HepG2 (cell line): Measurements from ENCODE around the gene TWIST2. TPM values are rescaled to one million over a fixed set of nuclear protein-coding genes. Genes with fewer than 3 reads are reported as not detected.

Source experiments
- ATAC-seq: fragments of 200-7000 bp; cut with Tn5 transposase; 3 replicates; pipeline ENCODE4 v1.9.1; 2020; ENCODE audit warnings: mild to moderate bottlenecking, moderate library complexity
- BruUV-seq: library from RNA; stranded (reverse); fragments of 400-500 nt; replicated peaks from 2 replicates; lab custom pipeline; 2021; lab: Mats Ljungman, UMichigan
- CTCF ChIA-PET: fragments of 300-600 bp; formaldehyde crosslinking; extraction: SDS; loops from one replicate; lab custom pipeline; 2021; ENCODE audit warnings: low total read pairs, inconsistent platforms, low intra/inter-chr PET ratio; lab: Yijun Ruan, JAX
- POLR2A ChIA-PET: fragments of 350-600 bp; sonication (Branson Sonifier 250); formaldehyde crosslinking; loops from one replicate; lab custom pipeline; 2020; ENCODE audit warnings: antibody characterized with exemption, inconsistent platforms; lab: Yijun Ruan, JAX
- DNase-seq: peaks from one replicate; pipeline ENCODE4 v3.0.0-alpha.2; 2015; ENCODE audit warnings: low spot score
- FAIRE-seq: peaks from 3 replicates; lab custom pipeline; 2011; peaks lifted over from hg19 to GRCh38; lab: Jason Lieb, UNC
- H2AFZ ChIP-seq: one replicate; pipeline ENCODE4 v1.6.1; 2011; ENCODE audit warnings: low read length, inconsistent platforms
- H3K27ac ChIP-seq: fragments of 300-600 bp; 3 replicates; pipeline ENCODE4 v1.8.0; 2011; ENCODE audit warnings: mixed run types, mild to moderate bottlenecking, mixed read lengths, low read length, inconsistent platforms; ENCODE audit not compliant: insufficient read depth; ENCODE audit errors: extremely low read length
- H3K27me3 ChIP-seq, 2 experiments: fragments of 200-600 bp in 1 of 2; 2 replicates in 1 of 2; 3 replicates in 1 of 2; pipeline versions ENCODE4 v1.6.0 to v1.8.0; 2011; ENCODE audit warnings: low read length in 2 of 2, mild to moderate bottlenecking in 2 of 2, moderate library complexity in 2 of 2, inconsistent platforms in 1 of 2; ENCODE audit not compliant: insufficient read depth in 2 of 2, control insufficient read depth in 1 of 2
- H3K36me3 ChIP-seq, 2 experiments: fragments of 200-600 bp in 1 of 2; replicated peaks in 1 of 2; 2 replicates in 1 of 2; 3 replicates in 1 of 2; pipeline versions ENCODE4 v1.5.1 to v1.8.0; 2011; ENCODE audit warnings: low read length in 2 of 2, inconsistent platforms in 1 of 2; ENCODE audit not compliant: insufficient read depth in 2 of 2, control insufficient read depth in 1 of 2
- H3K4me1 ChIP-seq: 2 replicates; pipeline ENCODE4 v1.5.1; 2012; ENCODE audit warnings: low read length, inconsistent platforms; ENCODE audit not compliant: insufficient read depth
- H3K4me2 ChIP-seq: 2 replicates; pipeline ENCODE4 v1.6.0; 2011; ENCODE audit warnings: low read depth, low read length, inconsistent platforms
- H3K4me3 ChIP-seq, 3 experiments: fragments of 200-600 bp in 1 of 3; sonication (generic), shearing (Covaris generic) in 1 of 3; replicated peaks in 1 of 3; 2 replicates each; pipeline ENCODE4 v1.5.1; 2011 to 2016; ENCODE audit warnings: low read length in 3 of 3, inconsistent platforms in 2 of 3, low read depth in 2 of 3, mild to moderate bottlenecking in 2 of 3, control low read depth in 1 of 3, mixed read lengths in 1 of 3; ENCODE audit not compliant: insufficient read depth in 1 of 3
- H3K79me2 ChIP-seq: one replicate; pipeline ENCODE4 v1.6.1; 2011; ENCODE audit warnings: low read length, inconsistent platforms; ENCODE audit not compliant: insufficient read depth
- H3K9ac ChIP-seq: 2 replicates; pipeline ENCODE4 v1.6.0; 2011; ENCODE audit warnings: mild to moderate bottlenecking, low read depth, low read length, inconsistent platforms; ENCODE audit not compliant: insufficient read depth
- H3K9me3 ChIP-seq: 2 replicates; pipeline ENCODE4 v1.5.1; 2012; ENCODE audit warnings: mild to moderate bottlenecking, low read length
- H4K20me1 ChIP-seq: 2 replicates; pipeline ENCODE4 v1.6.0; 2011; ENCODE audit warnings: inconsistent platforms, mild to moderate bottlenecking, low read length, moderate library complexity; ENCODE audit not compliant: insufficient read depth
- NKX3-1 ChIP-seq: sonication (generic); formaldehyde crosslinking; IDR thresholded peaks from 2 replicates; pipeline ENCODE4 v1.5.0; 2020; ENCODE audit warnings: missing genetic modification reagents
- ZNF333 ChIP-seq: sonication (generic); formaldehyde crosslinking; IDR thresholded peaks from 2 replicates; pipeline ENCODE4 v1.4.0; 2020; ENCODE audit warnings: mild to moderate bottlenecking, missing genetic modification reagents, borderline replicate concordance
- ZNF605 ChIP-seq: sonication (generic); formaldehyde crosslinking; IDR thresholded peaks from 2 replicates; pipeline ENCODE4 v1.8.0; 2022; ENCODE audit warnings: mild to moderate bottlenecking, missing genetic modification reagents
- WGBS: methylation state at CpG from one replicate; pipeline ENCODE4 v1.1.6; 2017; ENCODE audit warnings: low lambda C conversion rate; 5-methylcytosine and 5-hydroxymethylcytosine counted together
- in situ Hi-C: cut with HindIII; loops from 2 replicates; pipeline ENCODE4 v1.10.0; 2017; ENCODE audit warnings: low pct_unique_long_range_greater_than_20kb; ENCODE audit not compliant: extremely low pct_ligation_motif_present
- intact Hi-C: fragments of 100-400 bp; cut with micrococcal nuclease; formaldehyde crosslinking; loops from one replicate; pipeline ENCODE4 v1.10.0; 2022; ENCODE audit not compliant: unreplicated experiment
- polyA plus RNA-seq, 8 experiments: library from polyadenylated mRNA; depleted of rRNA in 3 of 8; stranded (reverse) in 7 of 8; unstranded in 1 of 8; fragments of >200 nt; fragmentation: Illumina TruSeq in 4 of 8; extraction: Trizol in 4 of 8; gene quantifications; 2 replicates each; pipeline versions ENCODE4 v1.2.1 to v1.2.3, GENCODE V29; 2011 to 2016; ENCODE audit warnings: low read depth in 4 of 8, missing spikeins in 1 of 8, mixed read lengths in 1 of 8; ENCODE audit not compliant: insufficient read depth in 1 of 8
- total RNA-seq, 5 experiments: library from RNA; depleted of rRNA; stranded (reverse); fragments of >200 nt; fragmentation: Illumina TruSeq; extraction: Trizol; gene quantifications; 2 replicates each; pipeline ENCODE4 v1.2.3, GENCODE V29; 2016; ENCODE audit warnings: low read depth in 1 of 5
- TF ChIP-seq, protein P1 (sequence below), 2 experiments: IDR thresholded peaks; 2 replicates each; pipeline ENCODE4 v1.6.1; 2011 to 2012; ENCODE audit warnings: low read length in 2 of 2, borderline replicate concordance in 1 of 2, low read depth in 1 of 2, mild to moderate bottlenecking in 1 of 2, moderate library complexity in 1 of 2

The TWIST2 gene
- total and polyA plus RNA-seq, 2 of the 13 experiments (the other 11 are each of a cell fraction or from before 2014, with no cell fraction given) = 0.08 to 0.11 TPM

DNA sequence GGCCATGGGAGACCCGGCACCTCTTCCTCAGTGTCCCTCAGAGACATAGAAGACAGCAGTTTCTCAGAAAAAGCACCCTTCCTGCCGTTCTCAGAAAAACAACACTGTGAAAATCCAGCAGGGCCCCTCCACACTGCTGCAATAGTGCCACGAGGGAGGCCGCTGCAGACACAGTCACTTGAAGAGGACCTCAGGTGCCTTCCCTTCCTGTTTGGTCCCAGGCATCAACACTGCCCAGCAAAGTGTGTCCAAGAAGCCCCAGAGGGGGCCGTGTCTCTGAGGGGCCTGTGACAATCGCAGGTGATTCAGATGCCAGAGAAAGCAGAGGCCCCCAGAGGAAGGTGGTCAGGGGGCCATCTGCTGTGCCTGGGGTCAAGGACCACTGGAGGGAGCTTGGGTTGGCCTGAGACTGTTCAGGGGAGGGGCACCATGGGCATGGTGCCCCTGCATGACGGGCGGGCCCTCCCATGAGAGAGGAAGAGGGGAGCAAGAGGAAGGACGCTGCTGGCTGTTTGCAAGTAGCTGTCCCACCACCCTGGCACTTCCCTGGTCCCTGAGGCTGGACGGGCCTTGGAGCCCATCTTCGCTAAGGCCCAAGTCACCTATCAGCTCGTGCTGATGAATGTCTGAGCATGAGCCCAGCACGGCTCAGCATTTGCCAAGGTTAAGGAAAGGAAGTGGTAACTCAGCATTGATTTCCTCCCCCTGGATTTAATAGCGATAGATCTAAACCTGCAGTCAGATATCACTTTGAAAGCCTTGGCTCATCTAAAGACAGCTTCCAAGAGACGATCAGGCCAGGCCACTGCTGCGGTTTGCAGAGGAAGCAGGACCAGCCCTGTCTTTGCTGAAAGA, 9.1 kb downstream of the TWIST2 start:
- Histone ChIP-seq H4K20me1 (no peaks in the 10 kb centered on the region), H3K4me2 (no peak overlapping the region), H3K79me2 (no peaks in the 10 kb centered on the region), H3K27ac (no peak overlapping the region), H3K27me3 (peaks cover 2 to 51% of the 10 kb centered on the region in 2 experiments; a peak in 4 of 5 replicates)
- ChIA-PET CTCF (no interaction called here), POLR2A (no interaction called here)
- DNase-seq = no peak
- whole genome bisulfite sequencing = 45% methylated on average over 16 of the region's 16 CpGs
- BruUV-seq = no TSS peak
- peak; percentile 45 for ATAC-seq
- no peak for TF ChIP-seq ZNF605
- TF ChIP-seq, protein P1, sequence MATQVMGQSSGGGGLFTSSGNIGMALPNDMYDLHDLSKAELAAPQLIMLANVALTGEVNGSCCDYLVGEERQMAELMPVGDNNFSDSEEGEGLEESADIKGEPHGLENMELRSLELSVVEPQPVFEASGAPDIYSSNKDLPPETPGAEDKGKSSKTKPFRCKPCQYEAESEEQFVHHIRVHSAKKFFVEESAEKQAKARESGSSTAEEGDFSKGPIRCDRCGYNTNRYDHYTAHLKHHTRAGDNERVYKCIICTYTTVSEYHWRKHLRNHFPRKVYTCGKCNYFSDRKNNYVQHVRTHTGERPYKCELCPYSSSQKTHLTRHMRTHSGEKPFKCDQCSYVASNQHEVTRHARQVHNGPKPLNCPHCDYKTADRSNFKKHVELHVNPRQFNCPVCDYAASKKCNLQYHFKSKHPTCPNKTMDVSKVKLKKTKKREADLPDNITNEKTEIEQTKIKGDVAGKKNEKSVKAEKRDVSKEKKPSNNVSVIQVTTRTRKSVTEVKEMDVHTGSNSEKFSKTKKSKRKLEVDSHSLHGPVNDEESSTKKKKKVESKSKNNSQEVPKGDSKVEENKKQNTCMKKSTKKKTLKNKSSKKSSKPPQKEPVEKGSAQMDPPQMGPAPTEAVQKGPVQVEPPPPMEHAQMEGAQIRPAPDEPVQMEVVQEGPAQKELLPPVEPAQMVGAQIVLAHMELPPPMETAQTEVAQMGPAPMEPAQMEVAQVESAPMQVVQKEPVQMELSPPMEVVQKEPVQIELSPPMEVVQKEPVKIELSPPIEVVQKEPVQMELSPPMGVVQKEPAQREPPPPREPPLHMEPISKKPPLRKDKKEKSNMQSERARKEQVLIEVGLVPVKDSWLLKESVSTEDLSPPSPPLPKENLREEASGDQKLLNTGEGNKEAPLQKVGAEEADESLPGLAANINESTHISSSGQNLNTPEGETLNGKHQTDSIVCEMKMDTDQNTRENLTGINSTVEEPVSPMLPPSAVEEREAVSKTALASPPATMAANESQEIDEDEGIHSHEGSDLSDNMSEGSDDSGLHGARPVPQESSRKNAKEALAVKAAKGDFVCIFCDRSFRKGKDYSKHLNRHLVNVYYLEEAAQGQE (IDR thresholded peaks at IDR 0.05; ENCODE audit: borderline replicate concordance in 1 of 2, low read depth in 1 of 2, low read length in 2 of 2) = no peak
- 0 out of 2 replicates have a peak, but pooled peaks have one; percentile 32 for TF ChIP-seq ZNF333 (CRISPR knock-in tag)
- no peak for TF ChIP-seq NKX3-1
- TF ChIP-seq, all 625 proteins: peak for 1
- Histone ChIP-seq H3K4me3 (no peak overlapping the region), H3K9ac (no peak overlapping the region), H3K4me1 (no peaks in the 10 kb centered on the region), H3K9me3 (no peaks in the 10 kb centered on the region), H3K36me3 (no peaks in the 10 kb centered on the region), H2AFZ (no peak overlapping the region)
- no peak for FAIRE-seq
- in situ Hi-C loops = no loop called here
- intact Hi-C loops = no loop called here
